Ectodermal cell (in vitro differentiated cells): ENCODE measurements around the gene RAB11FIP3.

ENCODE experiments used
- H3K27ac ChIP-seq: 2 replicates; pipeline ENCODE4 v1.7.0; 2013; ENCODE audit warnings: mild to moderate bottlenecking, low read depth, low read length; ENCODE audit not compliant: insufficient read depth, poor library complexity, severe bottlenecking
- H3K27me3 ChIP-seq: 2 replicates; pipeline ENCODE4 v1.7.0; 2013; ENCODE audit warnings: mild to moderate bottlenecking, low read length; ENCODE audit not compliant: insufficient read depth, control insufficient read depth, poor library complexity, severe bottlenecking
- H3K36me3 ChIP-seq: one replicate; pipeline ENCODE4 v1.7.0; 2013; ENCODE audit warnings: low read length; ENCODE audit not compliant: control insufficient read depth, insufficient read depth
- H3K4me1 ChIP-seq: one replicate; pipeline ENCODE4 v1.7.0; 2013; ENCODE audit warnings: low read length; ENCODE audit not compliant: control insufficient read depth, insufficient read depth
- H3K4me3 ChIP-seq: 2 replicates; pipeline ENCODE4 v1.7.0; 2013; ENCODE audit warnings: low read depth, low read length, control low read depth; ENCODE audit not compliant: insufficient read depth
- H3K9me3 ChIP-seq: 2 replicates; pipeline ENCODE4 v1.7.0; 2013; ENCODE audit warnings: mild to moderate bottlenecking, low read length, moderate library complexity; ENCODE audit not compliant: control insufficient read depth
- WGBS, 2 experiments: methylation state at CpG; one replicate each; pipeline ENCODE4 v1.1.7; 2013; ENCODE audit warnings: missing lambda C conversion rate in 2 of 2; 5-methylcytosine and 5-hydroxymethylcytosine counted together

RAB11FIP3 gene

GRCh38 chr16:556474-557173 lies 131.2 kb downstream of the RAB11FIP3 start:
- no peak overlapping the region for H3K4me3 ChIP-seq
- H3K27me3 ChIP-seq = peaks cover 37% of the 10 kb centered on the region
- peaks cover 5% of the 10 kb centered on the region for H3K4me1 ChIP-seq
- H3K27ac ChIP-seq = no peak overlapping the region
- no peaks in the 10 kb centered on the region for H3K9me3 ChIP-seq
- WGBS, 2 experiments = 90 to 92% methylated on average over 32 of the region's 32 CpGs
- H3K36me3 ChIP-seq = peaks cover under 1% of the 10 kb centered on the region

GRCh38 chr16:557463-558297 lies 132.2 kb downstream of the RAB11FIP3 start:
- WGBS, 2 experiments = 90 to 91% methylated on average over 23 of the region's 23 CpGs
- Histone ChIP-seq H3K4me1 (peaks cover 5% of the 10 kb centered on the region), H3K9me3 (no peaks in the 10 kb centered on the region), H3K4me3 (no peak overlapping the region), H3K36me3 (no peaks in the 10 kb centered on the region), H3K27me3 (peaks cover 48% of the 10 kb centered on the region), H3K27ac (no peak overlapping the region)

- H3K36me3 ChIP-seq = no peaks in the 10 kb centered on the region
- 86% methylated on average over 22 of the region's 22 CpGs for WGBS, 2 experiments
- H3K4me1 ChIP-seq = peaks cover 5% of the 10 kb centered on the region
- no peak overlapping the region for H3K27ac ChIP-seq
- H3K9me3 ChIP-seq = no peaks in the 10 kb centered on the region
- H3K27me3 ChIP-seq = peaks cover 50% of the 10 kb centered on the region
- no peak overlapping the region for H3K4me3 ChIP-seq
Observed at GRCh38 chr16:558298-559020, 133.0 kb downstream of the RAB11FIP3 start.

- no peak overlapping the region for H3K4me3 ChIP-seq
- H3K4me1 ChIP-seq = peaks cover 5% of the 10 kb centered on the region
- 82 to 85% methylated on average over 15 of the region's 15 CpGs for WGBS, 2 experiments
- peaks cover 50% of the 10 kb centered on the region for H3K27me3 ChIP-seq
- no peak overlapping the region for H3K27ac ChIP-seq
- no peaks in the 10 kb centered on the region for H3K36me3 ChIP-seq
- no peaks in the 10 kb centered on the region for H3K9me3 ChIP-seq
Observed at GRCh38 chr16:559021-559380, 133.6 kb downstream of the RAB11FIP3 start.

- 10% methylated on average over 62 of the region's 62 CpGs for WGBS, 2 experiments
- H3K4me3 ChIP-seq = peak overlapping the region; percentile 16
- H3K36me3 ChIP-seq = no peaks in the 10 kb centered on the region
- peaks cover 5% of the 10 kb centered on the region for H3K4me1 ChIP-seq
- no peak overlapping the region for H3K27ac ChIP-seq
- H3K27me3 ChIP-seq = peaks cover 50% of the 10 kb centered on the region
- H3K9me3 ChIP-seq = no peaks in the 10 kb centered on the region
Observed at GRCh38 chr16:559411-560203, 134.2 kb downstream of the RAB11FIP3 start.

- Histone ChIP-seq H3K36me3 (no peaks in the 10 kb centered on the region), H3K9me3 (no peaks in the 10 kb centered on the region), H3K4me1 (peaks cover 5% of the 10 kb centered on the region), H3K27ac (no peak within 1 kb of the TSS), H3K27me3 (peaks cover 50% of the 10 kb centered on the region), H3K4me3 (peak within 1 kb of the TSS; percentile 16)
- WGBS, 2 experiments = 1 to 2% methylated on average over 84 of the region's 84 CpGs
Observed at GRCh38 chr16:560204-560700, 134.8 kb downstream of the RAB11FIP3 start, which contains the start of gene PRR35. Gene PRR35 (plus strand): TSS chr16:560394. CDS start chr16:563295, 2,901 bp downstream.

- 38 to 40% methylated on average over 54 of the region's 54 CpGs for WGBS, 2 experiments
Observed at GRCh38 chr16:560701-561412, 135.4 kb downstream of the RAB11FIP3 start.

GRCh38 chr16:561413-561794 lies 136.0 kb downstream of the RAB11FIP3 start:
- H3K27me3 ChIP-seq = peaks cover 50% of the 10 kb centered on the region
- H3K27ac ChIP-seq = no peak overlapping the region

More at GRCh38 chr16:560701-561412, 135.4 kb downstream of the RAB11FIP3 start:
- H3K36me3 ChIP-seq = no peaks in the 10 kb centered on the region
- no peak overlapping the region for H3K4me3 ChIP-seq
- H3K9me3 ChIP-seq = no peaks in the 10 kb centered on the region
- H3K27me3 ChIP-seq = peaks cover 50% of the 10 kb centered on the region
- H3K27ac ChIP-seq = no peak overlapping the region
- peaks cover 11% of the 10 kb centered on the region for H3K4me1 ChIP-seq

More at GRCh38 chr16:561413-561794, 136.0 kb downstream of the RAB11FIP3 start:
- no peaks in the 10 kb centered on the region for H3K9me3 ChIP-seq
- WGBS, 2 experiments = 87 to 90% methylated on average over 15 of the region's 15 CpGs
- H3K36me3 ChIP-seq = no peaks in the 10 kb centered on the region
- H3K4me3 ChIP-seq = no peak overlapping the region
- peaks cover 16% of the 10 kb centered on the region for H3K4me1 ChIP-seq
